Activated T-cell treated with anti-CD3 and anti-CD28 coated beads, Interleukin-2, amount 50 U/mL, for 72 hours (primary cell): ENCODE data around the gene PDE7B. TPM values are rescaled to one million over a fixed set of nuclear protein-coding genes. Genes with fewer than 3 reads are reported as not detected.
"Not testable (repeated sequence)": the region's sequence is repeated elsewhere in the genome, so short reads cannot be mapped to it uniquely, and the experiment has no call there.

ENCODE experiments used
- ATAC-seq, 2 donors: fragments of 150-1000 bp; cut with Tn5 transposase; replicated peaks in 1 of 2; 2 replicates each; pipeline ENCODE4 v1.10.0; 2021; ENCODE audit warnings: moderate library complexity in 2 of 2, mild to moderate bottlenecking in 1 of 2
- DNase-seq, 2 donors: peaks; one replicate each; pipeline ENCODE4 v3.0.0; 2021 to 2022; ENCODE audit warnings: mixed read lengths in 1 of 2
- H3K27ac Mint-ChIP-seq: one replicate; pipeline ENCODE4 v1.8.0; 2022; ENCODE audit warnings: mild to moderate bottlenecking, moderate library complexity, mixed read lengths
- H3K27me3 Mint-ChIP-seq: one replicate; pipeline ENCODE4 v1.8.0; 2022; ENCODE audit warnings: low read depth, mixed read lengths
- H3K36me3 Mint-ChIP-seq, 2 donors: one replicate each; pipeline ENCODE4 v1.8.0; 2022; ENCODE audit warnings: mixed read lengths in 2 of 2, mild to moderate bottlenecking in 1 of 2; ENCODE audit not compliant: insufficient read depth in 2 of 2
- H3K4me1 Mint-ChIP-seq: one replicate; pipeline ENCODE4 v1.8.0; 2022; ENCODE audit warnings: low read depth, mixed read lengths
- H3K4me3 Mint-ChIP-seq, 2 donors: one replicate each; pipeline ENCODE4 v1.8.0; 2022; ENCODE audit warnings: mild to moderate bottlenecking in 2 of 2, mixed read lengths in 2 of 2, moderate library complexity in 2 of 2
- H3K9me3 Mint-ChIP-seq, 2 donors: one replicate each; pipeline ENCODE4 v1.8.0; 2022; ENCODE audit warnings: mixed read lengths in 2 of 2
- total RNA-seq, 2 donors: library from RNA; stranded (reverse); gene quantifications; one replicate each; pipeline ENCODE4 v1.2.3, GENCODE V29; 2022

The PDE7B gene
- total RNA-seq, 2 donors from 2014 or later, result 1.00 to 4.2 TPM

DNA sequence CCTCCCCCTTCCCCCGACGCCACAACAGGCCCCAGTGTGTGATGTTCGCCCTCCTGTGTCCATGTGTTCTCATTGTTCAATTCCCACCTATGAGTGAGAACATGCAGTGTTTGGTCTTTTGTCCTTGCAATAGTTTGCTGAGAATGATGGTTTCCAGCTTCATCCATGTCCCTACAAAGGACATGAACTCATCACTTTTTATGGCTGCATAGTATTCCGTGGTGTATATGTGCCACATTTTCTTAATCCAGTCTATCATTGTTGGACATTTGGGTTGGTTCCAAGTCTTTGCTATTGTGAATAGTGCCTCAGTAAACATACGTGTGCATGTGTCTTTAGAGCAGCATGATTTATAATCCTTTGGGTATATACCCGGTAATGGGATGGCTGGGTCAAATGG is 287.6 kb downstream of the PDE7B start:
- H3K27ac Mint-ChIP-seq, H3K36me3 Mint-ChIP-seq, H3K4me1 Mint-ChIP-seq, DNase-seq, H3K9me3 Mint-ChIP-seq, ATAC-seq, H3K27me3 Mint-ChIP-seq, H3K4me3 Mint-ChIP-seq: not testable (repeated sequence)

DNA sequence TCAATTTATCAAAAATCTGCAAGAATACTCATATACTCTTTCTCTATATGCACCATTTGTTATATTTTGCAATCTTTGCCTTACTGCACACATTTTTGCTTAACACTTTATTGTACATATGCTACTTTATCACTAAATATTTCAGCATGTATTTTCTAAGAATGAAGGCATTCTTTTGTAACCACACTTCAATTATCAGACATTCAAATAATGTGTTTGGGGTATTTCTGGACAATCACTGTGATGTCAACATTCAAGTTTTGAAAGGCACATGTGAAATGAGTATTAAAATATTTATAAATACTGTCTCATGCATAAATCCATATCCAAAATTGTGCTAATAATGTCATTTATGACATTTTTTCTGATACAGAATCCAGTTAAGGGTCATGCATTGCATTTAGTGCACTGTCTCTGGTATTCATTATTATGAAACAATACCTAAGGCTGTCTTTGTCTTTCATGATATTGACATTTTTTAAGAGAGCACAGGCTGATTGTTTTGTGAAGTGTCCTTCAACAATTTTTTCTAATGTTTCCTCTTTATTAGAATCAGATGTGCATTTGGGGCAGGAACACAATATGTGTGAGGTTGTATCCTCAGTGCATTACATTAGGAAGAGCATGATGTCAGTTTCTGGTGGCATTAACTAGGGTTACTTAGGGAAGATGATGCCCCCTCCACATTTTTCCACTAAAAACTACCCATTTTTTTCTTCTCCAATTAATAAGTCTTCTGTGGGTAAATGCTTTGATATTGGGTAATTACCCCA is 292.9 kb downstream of the PDE7B start:
- DNase-seq (no peak), ATAC-seq (no peak)
- no peak overlapping the region for H3K4me3 Mint-ChIP-seq
- H3K27ac Mint-ChIP-seq, result no peak overlapping the region
- peaks cover 4 to 5% of the 10 kb centered on the region in 2 donors for H3K9me3 Mint-ChIP-seq
- no peaks in the 10 kb centered on the region for H3K4me1 Mint-ChIP-seq
- peaks cover 0 to 5% of the 10 kb centered on the region in 2 donors for H3K36me3 Mint-ChIP-seq
- no peaks in the 10 kb centered on the region for H3K27me3 Mint-ChIP-seq

DNA sequence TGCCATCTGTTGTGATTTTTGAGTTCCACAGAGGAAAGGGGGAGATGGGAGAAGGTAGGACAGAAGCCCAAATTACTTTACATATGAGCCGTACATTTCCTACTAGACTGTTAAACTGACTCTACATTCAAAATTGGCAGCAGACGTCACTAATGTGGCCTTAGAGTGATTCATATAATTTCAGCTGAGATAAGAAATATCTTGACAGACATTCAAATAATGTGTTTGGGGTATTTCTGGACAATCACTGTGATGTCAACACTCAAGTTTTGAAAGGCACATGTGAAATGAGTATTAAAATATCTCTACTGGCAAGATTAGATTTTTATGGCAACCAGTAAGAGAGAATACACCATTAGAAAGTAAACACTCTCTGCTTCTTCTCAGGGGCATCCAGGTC is 294.6 kb downstream of the PDE7B start:
- Mint-ChIP-seq H3K27me3 (no peaks in the 10 kb centered on the region), H3K27ac (no peak overlapping the region)

DNA sequence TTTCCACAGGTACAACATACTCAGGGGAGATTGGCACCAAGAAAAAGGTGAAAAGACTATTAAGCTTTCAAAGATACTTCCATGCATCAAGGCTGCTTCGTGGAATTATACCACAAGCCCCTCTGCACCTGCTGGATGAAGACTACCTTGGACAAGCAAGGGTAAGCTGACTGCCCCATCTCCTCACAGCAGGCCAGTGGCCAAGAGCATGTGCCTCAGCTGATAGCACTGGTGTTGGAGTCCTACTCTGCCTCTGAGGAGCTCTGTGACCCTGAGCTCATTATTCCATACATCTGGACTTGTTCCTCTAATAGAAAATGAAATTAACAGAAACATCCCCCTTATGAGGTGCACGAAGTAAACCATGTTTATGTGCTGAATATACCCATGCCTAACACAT is 295.8 kb downstream of the PDE7B start:
- Mint-ChIP-seq H3K36me3 (no peaks in the 10 kb centered on the region), H3K27ac (no peak overlapping the region), H3K4me1 (no peaks in the 10 kb centered on the region), H3K4me3 (no peak overlapping the region), H3K9me3 (no peaks in the 10 kb centered on the region), H3K27me3 (no peaks in the 10 kb centered on the region)
- DNase-seq (no peak), ATAC-seq (no peak)

More for the DNA sequence above, 294.6 kb downstream of the PDE7B start:
- peaks cover 0 to 5% of the 10 kb centered on the region in 2 donors for H3K36me3 Mint-ChIP-seq
- no peaks in the 10 kb centered on the region for H3K4me1 Mint-ChIP-seq
- H3K4me3 Mint-ChIP-seq, result no peak overlapping the region
- no peak for DNase-seq
- ATAC-seq, result no peak
- peaks cover 4 to 5% of the 10 kb centered on the region in 2 donors for H3K9me3 Mint-ChIP-seq

DNA sequence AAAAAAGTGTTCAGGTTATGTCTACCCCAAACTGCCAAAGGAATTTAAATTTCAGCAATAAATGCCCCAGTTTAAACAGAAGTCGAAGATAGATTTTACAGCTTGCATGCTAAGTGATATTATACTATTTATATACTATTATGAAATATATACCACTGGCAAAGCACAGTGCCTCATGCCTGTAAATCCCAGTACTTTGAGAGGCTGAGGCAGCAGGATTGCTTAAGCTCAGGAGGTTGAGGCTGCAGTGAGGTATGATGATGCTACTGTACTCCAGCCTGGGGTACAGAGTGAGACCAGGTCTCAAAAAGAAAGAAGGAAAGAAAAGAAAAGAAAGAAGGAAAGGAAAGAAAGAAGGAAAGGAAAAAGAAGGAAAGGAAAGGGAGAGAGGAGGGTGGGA is 296.6 kb downstream of the PDE7B start:
- DNase-seq (no peak), ATAC-seq (no peak)
- Mint-ChIP-seq H3K27ac (no peak overlapping the region), H3K4me1 (no peaks in the 10 kb centered on the region), H3K36me3 (no peaks in the 10 kb centered on the region), H3K9me3 (no peaks in the 10 kb centered on the region), H3K27me3 (no peaks in the 10 kb centered on the region), H3K4me3 (no peak overlapping the region)

DNA sequence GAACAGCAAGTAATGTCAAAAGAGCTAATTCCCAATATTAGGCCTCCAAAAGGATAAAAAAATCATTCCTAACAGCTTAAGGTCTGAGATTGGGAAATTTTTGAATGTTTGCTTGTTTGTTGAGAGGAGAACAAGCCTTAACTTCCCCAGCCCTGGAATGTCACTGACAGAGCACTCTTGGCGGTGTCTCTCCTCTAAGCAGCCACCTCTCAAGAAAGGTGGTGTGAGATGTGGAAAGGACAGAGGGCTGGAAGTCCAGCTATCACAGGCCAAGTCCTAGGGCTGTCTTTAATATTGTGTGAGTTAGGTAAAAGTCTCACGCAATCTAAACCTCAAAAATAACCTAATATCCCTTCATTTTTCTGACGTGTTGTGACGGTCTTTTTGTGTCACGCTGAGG is 297.0 kb downstream of the PDE7B start:
- Mint-ChIP-seq H3K9me3 (no peaks in the 10 kb centered on the region), H3K27me3 (no peaks in the 10 kb centered on the region), H3K27ac (no peak overlapping the region), H3K4me1 (no peaks in the 10 kb centered on the region), H3K36me3 (no peaks in the 10 kb centered on the region), H3K4me3 (no peak overlapping the region)
- ATAC-seq (no peak), DNase-seq (no peak)

DNA sequence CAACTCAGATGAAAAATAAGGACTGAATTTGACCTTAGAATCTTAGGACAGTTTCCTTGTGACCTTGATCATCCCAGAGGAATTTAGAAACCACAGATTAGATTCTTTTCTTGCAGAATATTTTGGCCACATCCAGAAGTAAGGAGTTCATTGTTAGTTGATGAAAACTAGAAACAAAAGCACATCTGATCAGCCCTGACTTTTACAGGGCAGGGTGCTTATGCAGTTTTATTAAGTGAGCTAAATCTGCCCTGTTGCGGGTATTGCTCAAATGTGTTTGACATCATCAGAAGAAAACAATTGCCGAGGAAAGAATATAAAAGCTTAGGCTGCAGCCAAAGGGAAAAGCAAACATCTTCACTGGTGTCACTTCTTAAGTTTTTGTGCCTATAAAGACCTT is 297.8 kb downstream of the PDE7B start:
- DNase-seq (no peak), ATAC-seq (no peak)
- Mint-ChIP-seq H3K27me3 (no peaks in the 10 kb centered on the region), H3K4me1 (no peaks in the 10 kb centered on the region), H3K27ac (no peak overlapping the region), H3K4me3 (no peak overlapping the region), H3K9me3 (no peaks in the 10 kb centered on the region), H3K36me3 (no peaks in the 10 kb centered on the region)

DNA sequence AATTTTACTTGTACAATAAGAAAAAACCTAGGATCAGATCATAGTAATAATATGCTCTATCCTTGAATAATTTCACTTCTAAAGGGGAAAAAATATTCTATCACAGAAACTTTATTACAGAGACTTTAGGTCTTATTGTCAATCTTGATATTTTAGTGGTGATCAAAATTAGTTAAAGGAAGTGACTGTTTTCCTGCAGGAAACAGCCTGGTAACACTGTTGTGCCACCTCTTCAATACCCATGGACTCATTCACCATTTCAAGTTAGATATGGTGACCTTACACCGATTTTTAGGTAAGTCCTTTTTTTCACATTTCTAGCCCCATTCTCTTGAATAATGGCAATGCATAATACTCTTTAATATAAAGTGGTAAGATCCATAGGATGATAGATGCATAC is 299.5 kb downstream of the PDE7B start:
- ATAC-seq, result no peak
- DNase-seq, result no peak
- Mint-ChIP-seq H3K27ac (no peak overlapping the region), H3K4me3 (no peak overlapping the region), H3K4me1 (no peaks in the 10 kb centered on the region), H3K27me3 (no peaks in the 10 kb centered on the region), H3K36me3 (no peaks in the 10 kb centered on the region), H3K9me3 (no peaks in the 10 kb centered on the region)

DNA sequence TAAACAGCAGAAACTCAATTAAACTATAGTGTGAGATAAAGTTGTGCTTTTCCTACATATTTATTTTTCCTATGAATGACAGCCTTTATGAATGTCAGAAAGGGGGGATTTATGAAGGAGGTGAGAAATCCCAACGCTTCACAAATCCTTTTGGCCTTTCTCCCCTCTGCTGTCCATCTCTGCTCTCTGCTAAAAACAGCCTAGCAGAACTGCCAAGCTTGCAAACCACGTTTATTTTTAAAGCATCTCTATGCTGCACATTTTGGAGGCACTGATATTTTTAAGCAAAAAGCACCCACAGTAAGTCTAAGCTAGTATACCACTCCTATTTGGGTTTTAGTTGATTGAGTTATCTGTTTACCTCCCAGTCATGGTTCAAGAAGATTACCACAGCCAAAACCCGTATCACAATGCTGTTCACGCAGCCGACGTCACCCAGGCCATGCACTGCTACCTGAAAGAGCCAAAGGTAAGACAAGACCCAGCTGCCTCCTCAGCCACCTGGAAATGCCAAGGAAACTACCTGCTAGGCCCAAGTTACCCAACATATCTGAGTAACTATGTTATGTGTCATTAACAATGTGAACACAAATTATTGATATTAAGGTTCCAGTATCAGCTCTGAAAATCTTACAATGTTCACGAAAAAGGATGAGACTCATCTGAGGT is 302.3 kb downstream of the PDE7B start:
- no peaks in the 10 kb centered on the region for H3K27me3 Mint-ChIP-seq
- H3K27ac Mint-ChIP-seq, result no peak overlapping the region
- no peaks in the 10 kb centered on the region for H3K9me3 Mint-ChIP-seq
- no peak for DNase-seq
- no peaks in the 10 kb centered on the region for H3K4me1 Mint-ChIP-seq
- no peaks in the 10 kb centered on the region for H3K36me3 Mint-ChIP-seq
- ATAC-seq, result no peak
- H3K4me3 Mint-ChIP-seq, result no peak overlapping the region

DNA sequence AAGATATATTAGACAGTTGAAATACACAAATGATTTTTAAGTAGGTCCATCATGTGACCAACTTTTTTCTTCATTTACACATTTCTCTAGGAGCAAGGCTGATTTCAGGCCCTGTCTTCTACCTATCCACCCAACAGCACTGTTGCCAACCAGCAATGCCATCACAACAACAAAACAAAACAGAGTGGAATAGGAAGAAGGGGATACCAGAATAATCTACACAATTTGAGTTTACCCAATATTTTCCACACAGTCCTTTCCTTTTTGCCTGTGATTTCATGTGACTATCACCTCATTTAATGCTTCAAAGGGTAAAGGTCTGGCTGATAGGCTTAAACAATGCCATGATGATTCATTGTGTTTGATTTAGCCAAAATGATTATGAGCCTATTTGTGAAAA is 303.7 kb downstream of the PDE7B start:
- no peak overlapping the region for H3K4me3 Mint-ChIP-seq
- peaks cover 0 to 2% of the 10 kb centered on the region in 2 donors for H3K9me3 Mint-ChIP-seq
- no peak overlapping the region for H3K27ac Mint-ChIP-seq
- ATAC-seq, result no peak
- DNase-seq, result no peak
- peaks cover 7% of the 10 kb centered on the region for H3K4me1 Mint-ChIP-seq
- H3K27me3 Mint-ChIP-seq, result no peaks in the 10 kb centered on the region
- no peaks in the 10 kb centered on the region for H3K36me3 Mint-ChIP-seq

DNA sequence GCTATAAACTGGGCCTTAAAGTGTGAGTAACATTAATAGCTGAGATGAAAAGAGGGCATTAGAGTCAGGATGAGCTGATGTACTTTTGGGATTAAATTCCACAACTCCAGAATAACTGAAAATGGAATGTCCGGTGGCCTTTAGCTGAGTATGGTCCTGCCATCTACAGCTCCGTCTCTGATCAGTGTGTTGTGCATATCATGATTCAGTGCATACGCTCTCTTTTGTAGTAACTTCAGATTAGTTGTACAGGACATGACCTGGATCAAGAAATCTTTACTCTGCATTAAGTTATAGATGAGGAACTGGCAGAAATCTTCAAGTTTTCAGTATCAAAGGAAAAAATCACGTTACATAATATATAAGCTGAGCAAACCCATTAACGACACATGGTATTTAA is 306.2 kb downstream of the PDE7B start:
- H3K27me3 Mint-ChIP-seq, result no peaks in the 10 kb centered on the region
- ATAC-seq (no peak), DNase-seq (no peak)
- no peak overlapping the region for H3K27ac Mint-ChIP-seq
- H3K4me3 Mint-ChIP-seq, result no peak overlapping the region
- H3K36me3 Mint-ChIP-seq, result peaks cover 3 to 7% of the 10 kb centered on the region in 2 donors
- peaks cover 2 to 8% of the 10 kb centered on the region in 2 donors for H3K9me3 Mint-ChIP-seq
- H3K4me1 Mint-ChIP-seq, result peaks cover 14% of the 10 kb centered on the region

DNA sequence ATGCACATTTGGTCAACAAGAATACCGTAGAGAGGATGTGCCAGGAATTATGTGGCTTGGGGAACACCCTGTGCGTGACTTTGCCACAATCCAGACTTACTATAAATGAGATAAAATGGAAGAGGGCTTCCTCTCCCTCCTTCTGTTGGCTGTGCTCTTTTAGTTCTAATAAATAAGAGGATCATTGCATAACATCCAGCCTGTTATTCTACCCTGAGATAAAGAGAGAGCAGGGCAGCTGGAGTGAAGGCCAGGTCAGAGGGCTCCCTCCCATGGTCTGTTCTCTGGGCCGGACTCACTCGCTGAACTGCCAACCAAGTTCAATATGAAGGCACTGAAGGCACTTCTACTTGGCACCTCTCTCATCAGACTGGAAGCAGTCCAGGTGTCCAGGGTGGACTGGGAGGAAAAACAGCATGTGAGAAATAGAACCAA is 306.9 kb downstream of the PDE7B start:
- Mint-ChIP-seq H3K27ac (no peak overlapping the region), H3K9me3 (peaks cover 2 to 8% of the 10 kb centered on the region in 2 donors), H3K4me1 (peaks cover 14% of the 10 kb centered on the region), H3K27me3 (no peaks in the 10 kb centered on the region), H3K36me3 (peaks cover 3 to 7% of the 10 kb centered on the region in 2 donors), H3K4me3 (no peak overlapping the region)
- DNase-seq, result no peak
- no peak for ATAC-seq

DNA sequence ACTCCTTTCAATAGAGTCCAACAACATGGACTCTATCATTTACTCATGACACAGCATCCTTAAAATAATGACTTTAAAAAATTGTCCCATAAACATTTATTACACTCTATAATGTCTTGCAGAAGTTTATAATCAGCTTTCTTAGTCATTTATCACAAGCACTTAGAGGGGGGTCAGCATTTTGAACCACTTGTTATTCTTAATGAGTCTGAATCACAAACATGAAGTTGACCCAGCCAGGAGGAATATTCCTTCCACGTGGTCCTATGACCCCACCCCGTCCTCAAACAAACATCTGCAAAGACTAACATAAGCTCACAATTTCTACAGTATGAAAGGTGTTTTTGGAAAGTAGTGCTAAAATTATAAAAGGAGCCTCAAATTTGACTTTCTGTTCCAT is 307.5 kb downstream of the PDE7B start:
- Mint-ChIP-seq H3K27ac (no peak overlapping the region), H3K4me1 (peaks cover 14% of the 10 kb centered on the region), H3K36me3 (peaks cover 5 to 10% of the 10 kb centered on the region in 2 donors), H3K27me3 (no peaks in the 10 kb centered on the region), H3K9me3 (peaks cover 4 to 12% of the 10 kb centered on the region in 2 donors), H3K4me3 (no peak overlapping the region)
- DNase-seq (no peak), ATAC-seq (no peak)
